Thyroid gland (tissue), 4 donors: ENCODE results near the gene SNX10. TPM values are rescaled to one million over a fixed set of nuclear protein-coding genes. Genes with fewer than 3 reads are reported as not detected.

ENCODE experiments used
- DNase-seq, 2 donors: peaks; one replicate each; pipeline ENCODE4 v3.0.0-alpha.2; 2019
- H3K27ac ChIP-seq, 3 donors: fragments of 200-600 bp; sonication (generic); 1 replicate in 2 of 3; 2 replicates in 1 of 3; pipeline ENCODE4 v1.5.1; 2016 to 2019; ENCODE audit warnings: mild to moderate bottlenecking in 1 of 3, moderate library complexity in 1 of 3
- H3K27me3 ChIP-seq: fragments of 200-600 bp; sonication (generic); one replicate; pipeline ENCODE4 v1.5.1; 2019
- H3K36me3 ChIP-seq, 2 donors: fragments of 200-600 bp; sonication (generic); one replicate each; pipeline ENCODE4 v1.5.1; 2016 to 2019
- H3K4me1 ChIP-seq, 2 donors: fragments of 200-600 bp; sonication (generic); one replicate each; pipeline ENCODE4 v1.5.1; 2017 to 2019
- H3K4me3 ChIP-seq, 3 donors: fragments of 200-600 bp; sonication (generic); replicated peaks in 1 of 3; 1 replicate in 2 of 3; 2 replicates in 1 of 3; pipeline ENCODE4 v1.5.1; 2016; ENCODE audit warnings: mild to moderate bottlenecking in 1 of 3
- H3K9me3 ChIP-seq: fragments of 200-600 bp; sonication (generic); one replicate; pipeline ENCODE4 v1.5.1; 2017
- POLR2A ChIP-seq, 2 donors: fragments of 450-650 bp; IDR thresholded peaks; one replicate each; pipeline ENCODE4 v1.6.1; 2017; ENCODE audit warnings: antibody characterized with exemption in 2 of 2, mild to moderate bottlenecking in 2 of 2, moderate library complexity in 1 of 2
- WGBS, 2 donors: methylation state at CpG; one replicate each; pipeline ENCODE4 v1.1.5; 2017; 5-methylcytosine and 5-hydroxymethylcytosine counted together
- intact Hi-C: fragments of 100-400 bp; cut with DNase I; formaldehyde crosslinking; loops from one replicate; pipeline ENCODE4 v1.15.1; 2023
- total RNA-seq, 4 donors: library from RNA; depleted of rRNA; stranded (reverse); fragments of >200 nt; gene quantifications; one replicate each; pipeline ENCODE4 v1.2.3, GENCODE V29; 2016
- TF ChIP-seq, protein P1 (sequence below), 6 experiments: fragments of 200-600 bp in 3 of 6; fragments of 450-650 bp in 3 of 6; sonication (generic) in 3 of 6; IDR thresholded peaks; one replicate each; pipeline ENCODE4 v1.5.1; 2016 to 2019; ENCODE audit warnings: antibody characterized with exemption in 6 of 6, mild to moderate bottlenecking in 2 of 6, inconsistent platforms in 1 of 6, moderate library complexity in 1 of 6

SNX10 gene
- total RNA-seq, 4 donors from 2014 or later = 1.8 to 5.0 (median 2.7) TPM

DNA sequence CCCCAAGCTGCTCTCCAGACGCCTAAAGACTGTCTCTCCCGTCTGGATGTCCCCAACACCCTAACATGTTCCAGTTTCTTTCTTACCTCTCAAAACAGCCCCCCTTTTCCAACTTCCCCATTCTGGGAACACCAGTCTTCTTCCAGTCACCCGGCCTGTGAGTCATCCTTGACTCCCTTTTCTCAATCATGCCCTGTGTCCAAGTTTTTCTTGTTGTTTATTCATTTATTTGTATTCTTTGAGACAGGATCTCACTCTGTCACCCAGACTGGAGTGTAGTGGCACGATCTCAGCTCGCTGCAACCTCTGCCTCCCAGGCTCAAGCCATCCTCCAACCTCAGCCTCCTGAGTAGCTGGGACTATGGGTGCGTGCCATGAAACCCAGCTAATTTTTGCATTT lies 15.6 kb downstream of the SNX10 start:
- 85 to 88% methylated on average over 6 of the region's 6 CpGs for WGBS, 2 donors
- no peak for DNase-seq
- no peaks in the 10 kb centered on the region for H3K9me3 ChIP-seq
- H3K27me3 ChIP-seq = no peaks in the 10 kb centered on the region
- H3K36me3 ChIP-seq = no peaks in the 10 kb centered on the region
- no peak overlapping the region for H3K27ac ChIP-seq
- intact Hi-C loops = no loop called here
- no peaks in the 10 kb centered on the region for H3K4me1 ChIP-seq
- H3K4me3 ChIP-seq = no peak overlapping the region
- TF ChIP-seq POLR2A (IDR thresholded peaks at IDR 0.05) = no peak
- TF ChIP-seq, protein P1, sequence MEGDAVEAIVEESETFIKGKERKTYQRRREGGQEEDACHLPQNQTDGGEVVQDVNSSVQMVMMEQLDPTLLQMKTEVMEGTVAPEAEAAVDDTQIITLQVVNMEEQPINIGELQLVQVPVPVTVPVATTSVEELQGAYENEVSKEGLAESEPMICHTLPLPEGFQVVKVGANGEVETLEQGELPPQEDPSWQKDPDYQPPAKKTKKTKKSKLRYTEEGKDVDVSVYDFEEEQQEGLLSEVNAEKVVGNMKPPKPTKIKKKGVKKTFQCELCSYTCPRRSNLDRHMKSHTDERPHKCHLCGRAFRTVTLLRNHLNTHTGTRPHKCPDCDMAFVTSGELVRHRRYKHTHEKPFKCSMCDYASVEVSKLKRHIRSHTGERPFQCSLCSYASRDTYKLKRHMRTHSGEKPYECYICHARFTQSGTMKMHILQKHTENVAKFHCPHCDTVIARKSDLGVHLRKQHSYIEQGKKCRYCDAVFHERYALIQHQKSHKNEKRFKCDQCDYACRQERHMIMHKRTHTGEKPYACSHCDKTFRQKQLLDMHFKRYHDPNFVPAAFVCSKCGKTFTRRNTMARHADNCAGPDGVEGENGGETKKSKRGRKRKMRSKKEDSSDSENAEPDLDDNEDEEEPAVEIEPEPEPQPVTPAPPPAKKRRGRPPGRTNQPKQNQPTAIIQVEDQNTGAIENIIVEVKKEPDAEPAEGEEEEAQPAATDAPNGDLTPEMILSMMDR (IDR thresholded peaks at IDR 0.05) = no peak

DNA sequence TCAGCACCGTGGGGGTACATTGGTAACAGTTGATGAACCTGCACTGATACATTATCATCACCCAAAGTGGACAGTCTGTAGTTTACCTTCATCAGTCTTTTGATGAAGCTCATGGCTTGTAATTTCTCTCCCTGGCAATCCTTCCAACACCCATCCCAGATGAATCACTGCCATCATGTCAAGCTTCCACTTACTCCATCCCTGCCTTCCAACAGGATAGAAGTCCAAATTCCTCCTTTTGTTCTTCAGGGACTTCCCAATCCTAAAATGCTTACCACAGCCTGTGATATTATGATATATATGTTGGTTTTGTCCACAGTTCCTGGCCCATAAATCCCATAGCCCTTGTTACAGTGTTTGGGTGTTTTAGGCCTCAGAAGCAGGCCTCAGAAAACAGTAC lies 16.1 kb downstream of the SNX10 start:
- H3K27ac ChIP-seq = no peak overlapping the region
- no peaks in the 10 kb centered on the region for H3K9me3 ChIP-seq
- H3K4me1 ChIP-seq = no peaks in the 10 kb centered on the region
- intact Hi-C loops = no loop called here
- TF ChIP-seq, protein P1 (IDR thresholded peaks at IDR 0.05) = no peak
- TF ChIP-seq POLR2A (IDR thresholded peaks at IDR 0.05) = no peak
- H3K27me3 ChIP-seq = no peaks in the 10 kb centered on the region
- no peak for DNase-seq
- 95 to 100% methylated on average over 1 of the region's 1 CpG for WGBS, 2 donors
- H3K4me3 ChIP-seq = no peak overlapping the region
- no peaks in the 10 kb centered on the region for H3K36me3 ChIP-seq

DNA sequence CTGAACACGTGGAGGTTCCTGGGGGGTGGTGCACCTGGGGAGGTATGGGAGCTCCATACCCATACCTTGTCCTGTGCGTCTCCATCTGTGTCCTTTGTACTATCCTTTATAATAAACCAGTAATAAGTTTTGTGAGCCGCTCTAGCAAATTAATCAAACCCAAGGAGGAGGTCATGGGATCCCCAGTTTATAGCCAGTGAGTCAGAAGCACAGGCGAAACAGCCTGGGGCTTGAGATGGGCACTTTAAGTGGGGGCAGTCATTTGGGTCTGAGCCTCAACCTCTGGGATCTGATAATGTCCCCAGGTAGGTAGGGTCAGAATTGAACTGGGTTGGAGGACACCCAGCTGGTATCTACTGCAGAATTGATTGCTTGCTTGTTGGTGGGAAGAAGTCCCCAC lies 16.9 kb downstream of the SNX10 start:
- H3K9me3 ChIP-seq = no peaks in the 10 kb centered on the region
- H3K27ac ChIP-seq = no peak overlapping the region
- H3K4me1 ChIP-seq = no peaks in the 10 kb centered on the region
- no peaks in the 10 kb centered on the region for H3K27me3 ChIP-seq
- WGBS, 2 donors = 90 to 94% methylated on average over 4 of the region's 4 CpGs
- H3K4me3 ChIP-seq = no peak overlapping the region
- no peaks in the 10 kb centered on the region for H3K36me3 ChIP-seq
- intact Hi-C loops = no loop called here
- no peak for DNase-seq
- TF ChIP-seq, protein P1 (IDR thresholded peaks at IDR 0.05) = no peak
- no peak for TF ChIP-seq POLR2A (IDR thresholded peaks at IDR 0.05)

DNA sequence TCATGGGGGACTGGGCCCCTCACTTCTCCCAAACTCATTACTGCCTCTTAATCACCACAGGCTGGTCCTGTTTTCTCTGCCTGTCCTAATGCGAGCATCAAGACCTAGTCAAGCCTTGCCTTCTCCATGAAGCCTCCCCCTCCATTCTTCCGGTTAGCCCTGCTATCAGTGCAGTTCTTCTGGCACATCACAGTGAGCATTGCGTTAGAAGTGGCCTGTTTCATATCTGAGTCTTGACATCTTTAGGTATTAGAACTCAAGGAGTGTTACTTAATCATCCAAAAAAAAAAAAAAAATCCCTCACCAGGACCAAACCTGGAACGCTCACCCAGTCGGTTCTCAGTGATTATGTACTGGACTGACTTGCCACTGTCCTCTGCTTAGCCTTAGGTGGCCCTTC lies 17.4 kb downstream of the SNX10 start:
- 93 to 94% methylated on average over 5 of the region's 5 CpGs for WGBS, 2 donors
- intact Hi-C loops = no loop called here
- H3K9me3 ChIP-seq = no peaks in the 10 kb centered on the region
- no peak overlapping the region for H3K4me3 ChIP-seq
- no peak for TF ChIP-seq POLR2A (IDR thresholded peaks at IDR 0.05)
- TF ChIP-seq, protein P1 (IDR thresholded peaks at IDR 0.05) = no peak
- no peak for DNase-seq
- no peaks in the 10 kb centered on the region for H3K27me3 ChIP-seq
- H3K36me3 ChIP-seq = no peaks in the 10 kb centered on the region
- no peaks in the 10 kb centered on the region for H3K4me1 ChIP-seq
- no peak overlapping the region for H3K27ac ChIP-seq

DNA sequence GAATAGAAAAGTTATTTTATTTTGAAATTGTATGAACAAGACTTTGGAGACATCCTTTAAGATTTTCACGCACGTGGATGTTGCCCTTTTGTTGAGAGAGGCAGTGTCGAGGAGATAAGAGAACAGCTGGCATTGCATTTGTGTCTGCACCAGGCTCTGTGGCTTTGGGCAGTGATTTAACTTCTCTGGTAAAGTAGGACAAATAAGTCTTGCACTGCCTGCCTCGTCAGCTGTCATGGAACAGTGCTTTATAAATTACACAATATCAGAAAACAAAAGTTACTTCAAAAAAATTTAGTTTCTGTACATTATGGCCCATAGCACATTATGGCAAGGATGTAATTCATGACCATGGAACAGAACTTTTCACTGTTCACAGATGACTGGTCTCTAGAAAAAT lies 20.1 kb downstream of the SNX10 start:
- intact Hi-C loops = no loop called here
- TF ChIP-seq, protein P1 (IDR thresholded peaks at IDR 0.05) = no peak
- TF ChIP-seq POLR2A (IDR thresholded peaks at IDR 0.05) = no peak

More for the DNA sequence above, 20.1 kb downstream of the SNX10 start:
- no peaks in the 10 kb centered on the region for H3K36me3 ChIP-seq
- H3K27me3 ChIP-seq = no peaks in the 10 kb centered on the region
- H3K4me1 ChIP-seq = no peaks in the 10 kb centered on the region
- 85 to 93% methylated on average over 4 of the region's 4 CpGs for WGBS, 2 donors
- H3K4me3 ChIP-seq = no peak overlapping the region
- no peaks in the 10 kb centered on the region for H3K9me3 ChIP-seq
- no peak overlapping the region for H3K27ac ChIP-seq
- DNase-seq = no peak
